Measurements from ENCODE around the gene STEEP1. TPM values are rescaled to one million over a fixed set of nuclear protein-coding genes. Genes with fewer than 3 reads are reported as not detected.
"Not testable (repeated sequence)": the region's sequence is repeated elsewhere in the genome, so short reads cannot be mapped to it uniquely, and the experiment has no call there.

The STEEP1 gene
- total RNA-seq, 1 donor from 2014 or later = 45.3 TPM

GRCh38 chrX:119529345-119530276, 35.6 kb downstream of the STEEP1 start:
- DNase-seq = no peak

- DNase-seq = no peak
Observed at GRCh38 chrX:119523664-119524184, 41.5 kb downstream of the STEEP1 start.

- DNase-seq = no peak
Observed at GRCh38 chrX:119521246-119521645, 44.0 kb downstream of the STEEP1 start.

- no peak for DNase-seq
Observed at GRCh38 chrX:119518371-119518770, 46.8 kb downstream of the STEEP1 start.

- peak; percentile 77 for DNase-seq
Observed at GRCh38 chrX:119516157-119516702, 49.0 kb downstream of the STEEP1 start.

GRCh38 chrX:119512146-119512800, 52.9 kb downstream of the STEEP1 start:
- peak; percentile 78 for DNase-seq

- no peak for DNase-seq
Observed at GRCh38 chrX:119507206-119507605, 58.0 kb downstream of the STEEP1 start.

GRCh38 chrX:119505945-119506344, 59.3 kb downstream of the STEEP1 start:
- DNase-seq = no peak

GRCh38 chrX:119505145-119505544, 60.1 kb downstream of the STEEP1 start:
- DNase-seq = not testable (repeated sequence)

GRCh38 chrX:119503484-119503861, 61.7 kb downstream of the STEEP1 start:
- DNase-seq = peak; percentile 70

GRCh38 chrX:119502727-119503483, 62.3 kb downstream of the STEEP1 start:
- DNase-seq = peak; percentile 17

- no peak for DNase-seq
Observed at GRCh38 chrX:119501511-119502148, 63.6 kb downstream of the STEEP1 start.

GRCh38 chrX:119500061-119500800, 65.0 kb downstream of the STEEP1 start:
- no peak for DNase-seq

- no peak for DNase-seq
Observed at GRCh38 chrX:119497185-119497584, 68.0 kb downstream of the STEEP1 start.

GRCh38 chrX:119495734-119496726, 69.2 kb downstream of the STEEP1 start:
- DNase-seq = no peak

- not testable (repeated sequence) for DNase-seq
Observed at GRCh38 chrX:119493851-119494495, 71.2 kb downstream of the STEEP1 start.

- no peak for DNase-seq
Observed at GRCh38 chrX:119492463-119492862, 72.7 kb downstream of the STEEP1 start.

- no peak for DNase-seq
Observed at GRCh38 chrX:119489212-119490074, 75.8 kb downstream of the STEEP1 start.

All from dermis blood vessel endothelial cell (primary cell).